A375 (cell line): ENCODE data around the gene SPIRE1. TPM values are rescaled to one million over a fixed set of nuclear protein-coding genes. Genes with fewer than 3 reads are reported as not detected.

Source experiments
- small RNA-seq: library from RNA; depleted of rRNA; stranded (forward); fragments of <200 nt; gene quantifications from one replicate; pipeline ENCODE3, GENCODE V24; 2014
- total RNA-seq: library from RNA; depleted of rRNA; stranded (reverse); fragments of >200 nt; shearing (Covaris generic); gene quantifications from 2 replicates; pipeline ENCODE4 v1.2.3, GENCODE V29; 2014; rRNA removed

The SPIRE1 gene
- 12.0 and 16.8 TPM in 2 replicates for total RNA-seq

DNA sequence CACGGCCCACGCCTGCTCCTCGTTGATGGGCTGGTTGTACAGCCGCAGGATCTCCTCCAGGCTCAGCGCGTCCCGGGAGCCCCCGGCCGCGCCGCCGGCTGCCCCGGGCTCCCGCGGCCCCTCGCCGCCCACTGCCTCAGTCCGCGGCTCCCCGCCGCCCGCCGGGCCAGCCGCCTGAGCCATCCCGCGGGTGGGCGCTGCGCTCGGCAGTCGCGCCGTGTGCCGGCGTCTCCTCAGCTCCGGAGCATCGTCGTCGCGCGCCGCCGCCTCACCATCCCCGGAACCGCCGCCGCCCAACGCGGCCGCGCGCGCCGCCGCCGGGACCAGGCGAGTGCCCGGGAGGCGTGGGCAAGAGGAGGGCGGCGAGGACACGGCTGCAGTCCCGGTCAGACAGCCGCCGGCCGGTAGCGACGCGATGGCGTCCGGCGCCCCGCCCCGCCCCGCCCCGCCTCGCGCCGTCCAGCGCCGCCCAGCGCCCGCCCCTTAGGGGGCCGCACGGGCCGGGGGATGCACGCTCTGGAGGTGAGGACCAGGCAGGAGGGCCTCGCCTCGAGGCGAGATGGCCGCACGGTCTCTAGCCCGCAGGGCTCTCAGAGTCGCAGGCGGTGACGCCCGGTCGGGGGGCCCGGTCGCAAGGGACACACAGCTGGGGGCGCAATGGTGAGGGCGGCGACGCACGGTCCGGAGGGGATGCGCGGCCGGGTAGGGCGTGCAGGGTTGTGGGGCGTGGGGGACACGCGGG is at the start of gene SPIRE1:
Gene SPIRE1 (minus strand): TSS at position 424 of the 742 bp plus-strand sequence. CDS start 241 bp downstream, at position 183.

GRCh38 chr18:12702221-12703095 is 44.6 kb upstream of the SPIRE1 start, which contains the start of the genes CEP76 and PSMG2:
TSS of gene CEP76 (minus strand) at chr18:12702723. CDS start at chr18:12702548, 175 bp downstream.
TSS of gene PSMG2 (plus strand) at chr18:12703042. CDS start at chr18:12703108, 66 bp downstream.

Small RNA genes within 50 kb of the gene (small RNA-seq; reads per million reads assigned to genes)
- gene RNU7-129P = not detected

Other genes starting within 250 kb of the SPIRE1 start
- gene CEP76, start 44.6 kb upstream of the SPIRE1 start, total RNA-seq = 11.7 and 15.2 TPM in 2 replicates
- 37.8 and 41.1 TPM in 2 replicates for gene PSMG2, start 44.9 kb upstream of the SPIRE1 start, total RNA-seq
- 26.5 and 27.2 TPM in 2 replicates for gene PTPN2, start 226.1 kb upstream of the SPIRE1 start, total RNA-seq